ENCODE data around the gene TRAPPC11. TPM values are rescaled to one million over a fixed set of nuclear protein-coding genes. Genes with fewer than 3 reads are reported as not detected.

Gene TRAPPC11
- total and polyA plus RNA-seq, 2 of the 13 experiments (the other 11 are each of a cell fraction or from before 2014, with no cell fraction given): 18.0 to 23.2 TPM

- POLR2A ChIA-PET: no interaction called here
- Histone ChIP-seq H3K9ac (ENCODE audit: insufficient read depth, low read depth, low read length) (no peak overlapping the region), H3K36me3 (replicated peaks in 1 of 2; ENCODE audit: control insufficient read depth in 1 of 2, insufficient read depth in 2 of 2, low read length in 2 of 2) (peaks cover 10 to 57% of the 10 kb centered on the region in 2 experiments; a peak in 4 of 5 replicates), H3K4me2 (ENCODE audit: low read depth, low read length) (no peak overlapping the region), H3K79me2 (ENCODE audit: insufficient read depth, low read length) (no peaks in the 10 kb centered on the region), H3K4me1 (ENCODE audit: insufficient read depth, low read length) (peaks cover 8% of the 10 kb centered on the region; the same call in 1 of the 2 replicates), H4K20me1 (ENCODE audit: insufficient read depth, low read length) (no peaks in the 10 kb centered on the region), H3K27ac (ENCODE audit: extremely low read length, insufficient read depth, low read length) (no peak overlapping the region), H3K27me3 (ENCODE audit: control insufficient read depth in 1 of 2, insufficient read depth in 2 of 2, low read length in 2 of 2) (no peaks in the 10 kb centered on the region), H2AFZ (ENCODE audit: low read length) (no peak overlapping the region), H3K4me3 (replicated peaks in 1 of 3; ENCODE audit: insufficient read depth in 1 of 3, low read depth in 2 of 3, low read length in 3 of 3) (no peak overlapping the region), H3K9me3 (ENCODE audit: low read length) (no peaks in the 10 kb centered on the region)
- intact Hi-C loops (cut with micrococcal nuclease; ENCODE audit: unreplicated experiment): no loop called here
- CTCF ChIA-PET (ENCODE audit: low intra/inter-chr PET ratio, low total read pairs): no interaction called here
- FAIRE-seq (no peak), ATAC-seq (no peak), DNase-seq (ENCODE audit: low spot score) (no peak)
- in situ Hi-C loops (cut with HindIII; ENCODE audit: extremely low pct_ligation_motif_present, low pct_unique_long_range_greater_than_20kb): no loop called here
- TF ChIP-seq TFAP4 (IDR thresholded peaks at IDR 0.05; ENCODE audit: borderline replicate concordance, low read depth) (no peak), PLRG1 (conservative IDR thresholded peaks at IDR 0.05) (no peak), DMAP1 (CRISPR knock-in tag; IDR thresholded peaks at IDR 0.05) (no peak), ZNF136 (CRISPR knock-in tag; IDR thresholded peaks at IDR 0.05; ENCODE audit: low read depth) (no peak), ZNF142 (CRISPR knock-in tag; IDR thresholded peaks at IDR 0.05) (no peak), ZFP36L2 (CRISPR knock-in tag; IDR thresholded peaks at IDR 0.05) (no peak), ZNF597 (CRISPR knock-in tag; IDR thresholded peaks at IDR 0.05) (no peak)
- WGBS (ENCODE audit: low lambda C conversion rate): 97% methylated on average over 4 of the region's 4 CpGs
- no TSS peak for BruUV-seq (replicated peaks)
Measured at GRCh38 chr4:183700407-183700806, 41.3 kb downstream of the TRAPPC11 start.
